ENCODE measurements around the gene KSR2. TPM values are rescaled to one million over a fixed set of nuclear protein-coding genes. Genes with fewer than 3 reads are reported as not detected.
"Not testable (repeated sequence)": the region's sequence is repeated elsewhere in the genome, so short reads cannot be mapped to it uniquely, and the experiment has no call there.

KSR2 gene
- total RNA-seq, 4 donors from 2014 or later = 0.02 to 0.10 TPM; not detected in 2

- in situ Hi-C loops (cut with MboI; ENCODE audit: low sequenced_read_pairs in 4 of 4) = no loop called here
- Histone ChIP-seq H3K4me3 (no peak overlapping the region), H3K9me3 (no peaks in the 10 kb centered on the region), H3K27ac (no peak overlapping the region), H3K4me1 (no peaks in the 10 kb centered on the region), H3K27me3 (no peaks in the 10 kb centered on the region), H3K36me3 (no peaks in the 10 kb centered on the region)
- ATAC-seq = no peak
- no peak for DNase-seq
- intact Hi-C loops (cut with DNase I; ENCODE audit: low total_unique reads) = no loop called here
- TF ChIP-seq CTCF (IDR thresholded peaks at IDR 0.05 in 4 of 5, conservative IDR thresholded peaks at IDR 0.05 in 1 of 5) = no peak
- TF ChIP-seq POLR2A (IDR thresholded peaks at IDR 0.05) = no peak
These were observed 72.8 kb downstream of the KSR2 start for GRCh38 chr12:117896009-117896408.

- Histone ChIP-seq H3K36me3 (no peaks in the 10 kb centered on the region), H3K4me1 (no peaks in the 10 kb centered on the region), H3K4me3 (no peak overlapping the region), H3K27me3 (no peaks in the 10 kb centered on the region), H3K9me3 (no peaks in the 10 kb centered on the region), H3K27ac (no peak overlapping the region)
- intact Hi-C loops (cut with DNase I; ENCODE audit: low total_unique reads) = no loop called here
- no peak for TF ChIP-seq POLR2A (IDR thresholded peaks at IDR 0.05)
- no peak for TF ChIP-seq CTCF (IDR thresholded peaks at IDR 0.05 in 4 of 5, conservative IDR thresholded peaks at IDR 0.05 in 1 of 5)
- DNase-seq (no peak), ATAC-seq (no peak)
- in situ Hi-C loops (cut with MboI; ENCODE audit: low sequenced_read_pairs in 4 of 4) = no loop called here
These were observed 76.3 kb downstream of the KSR2 start for GRCh38 chr12:117892441-117892840.

GRCh38 chr12:117891265-117891664 is 77.5 kb downstream of the KSR2 start:
- H3K27ac ChIP-seq; H3K4me3 ChIP-seq; DNase-seq; H3K27me3 ChIP-seq; in situ Hi-C loops (cut with MboI; ENCODE audit: low sequenced_read_pairs in 4 of 4); H3K36me3 ChIP-seq; H3K4me1 ChIP-seq; intact Hi-C loops (cut with DNase I; ENCODE audit: low total_unique reads); H3K9me3 ChIP-seq; ATAC-seq: not testable (repeated sequence)

GRCh38 chr12:117890644-117891043 is 78.1 kb downstream of the KSR2 start:
- ATAC-seq (no peak), DNase-seq (no peak)
- in situ Hi-C loops (cut with MboI; ENCODE audit: low sequenced_read_pairs in 4 of 4) (no loop called here), intact Hi-C loops (cut with DNase I; ENCODE audit: low total_unique reads) (no loop called here)
- Histone ChIP-seq H3K9me3 (no peaks in the 10 kb centered on the region), H3K4me1 (no peaks in the 10 kb centered on the region), H3K36me3 (no peaks in the 10 kb centered on the region), H3K27ac (no peak overlapping the region), H3K4me3 (no peak overlapping the region), H3K27me3 (no peaks in the 10 kb centered on the region)
- TF ChIP-seq POLR2A (IDR thresholded peaks at IDR 0.05) (no peak), CTCF (IDR thresholded peaks at IDR 0.05 in 4 of 5, conservative IDR thresholded peaks at IDR 0.05 in 1 of 5) (no peak)

GRCh38 chr12:117890137-117890536 is 78.7 kb downstream of the KSR2 start:
- in situ Hi-C loops (cut with MboI; ENCODE audit: low sequenced_read_pairs in 4 of 4) (no loop called here), intact Hi-C loops (cut with DNase I; ENCODE audit: low total_unique reads) (no loop called here)
- Histone ChIP-seq H3K27me3 (no peaks in the 10 kb centered on the region), H3K4me3 (no peak overlapping the region), H3K36me3 (no peaks in the 10 kb centered on the region), H3K4me1 (no peaks in the 10 kb centered on the region), H3K27ac (no peak overlapping the region), H3K9me3 (no peaks in the 10 kb centered on the region)
- ATAC-seq (no peak), DNase-seq (no peak)
- TF ChIP-seq CTCF (IDR thresholded peaks at IDR 0.05 in 4 of 5, conservative IDR thresholded peaks at IDR 0.05 in 1 of 5) (no peak), POLR2A (IDR thresholded peaks at IDR 0.05) (no peak)

All from gastrocnemius medialis (tissue), 4 donors.